GM23248 (cell line): ENCODE data around the gene MPPED1. TPM values are rescaled to one million over a fixed set of nuclear protein-coding genes. Genes with fewer than 3 reads are reported as not detected.

Source experiments
- DNase-seq: peaks from one replicate; pipeline ENCODE4 v3.0.0-alpha.2; 2015
- H2AFZ ChIP-seq: fragments of 200-600 bp; sonication (generic); 2 replicates; pipeline ENCODE4 v1.6.1; 2016; ENCODE audit warnings: antibody characterized with exemption
- H3F3A ChIP-seq: fragments of 200-600 bp; sonication (generic); 2 replicates; pipeline ENCODE4 v1.6.1; 2016; ENCODE audit warnings: mild to moderate bottlenecking, antibody characterized with exemption, mixed run types; ENCODE audit not compliant: insufficient read depth
- H3K27ac ChIP-seq: fragments of 200-600 bp; sonication (generic); 2 replicates; pipeline ENCODE4 v1.5.1; 2016; ENCODE audit warnings: mild to moderate bottlenecking
- H3K27me3 ChIP-seq: fragments of 200-600 bp; sonication (generic); replicated peaks from 2 replicates; pipeline ENCODE4 v1.6.1; 2016; ENCODE audit warnings: mild to moderate bottlenecking; ENCODE audit not compliant: insufficient read depth
- H3K36me3 ChIP-seq: fragments of 200-600 bp; sonication (generic); 2 replicates; pipeline ENCODE4 v1.6.1; 2016; ENCODE audit warnings: low read depth, mild to moderate bottlenecking
- H3K4me1 ChIP-seq: fragments of 200-600 bp; sonication (generic); 2 replicates; pipeline ENCODE4 v1.6.1; 2016; ENCODE audit warnings: mild to moderate bottlenecking; ENCODE audit not compliant: insufficient read depth
- H3K4me2 ChIP-seq: fragments of 200-600 bp; sonication (generic); one replicate; pipeline ENCODE4 v1.6.1; 2016; ENCODE audit warnings: mild to moderate bottlenecking; ENCODE audit not compliant: unreplicated experiment
- H3K4me3 ChIP-seq: fragments of 200-600 bp; sonication (generic); 2 replicates; pipeline ENCODE4 v1.5.1; 2016; ENCODE audit warnings: mild to moderate bottlenecking
- H3K79me2 ChIP-seq: fragments of 200-600 bp; sonication (generic); 2 replicates; pipeline ENCODE4 v1.6.1; 2016; ENCODE audit warnings: mild to moderate bottlenecking; ENCODE audit not compliant: insufficient read depth
- H3K9ac ChIP-seq: fragments of 200-600 bp; sonication (generic); 2 replicates; pipeline ENCODE4 v1.6.1; 2016; ENCODE audit warnings: mild to moderate bottlenecking
- H3K9me2 ChIP-seq: fragments of 200-600 bp; sonication (generic); 2 replicates; pipeline ENCODE4 v1.6.1; 2016; ENCODE audit warnings: mixed run types, mild to moderate bottlenecking, moderate library complexity; ENCODE audit not compliant: insufficient read depth
- H3K9me3 ChIP-seq: fragments of 200-600 bp; sonication (generic); one replicate; pipeline ENCODE4 v1.6.1; 2017; ENCODE audit warnings: low read depth
- H4K20me1 ChIP-seq: fragments of 200-600 bp; sonication (generic); 2 replicates; pipeline ENCODE4 v1.6.0; 2016; ENCODE audit not compliant: insufficient read depth
- EZH2 ChIP-seq: fragments of 200-600 bp; sonication (generic); IDR thresholded peaks from 2 replicates; pipeline ENCODE4 v1.6.1; 2018; ENCODE audit warnings: antibody characterized with exemption, mild to moderate bottlenecking; ENCODE audit not compliant: insufficient read depth, poor library complexity, severe bottlenecking
- EZH2phosphoT487 ChIP-seq: fragments of 200-600 bp; sonication (generic); IDR thresholded peaks from 2 replicates; pipeline ENCODE4 v1.6.1; 2018; ENCODE audit warnings: antibody characterized with exemption, moderate library complexity, mild to moderate bottlenecking, low read depth; ENCODE audit not compliant: insufficient read depth
- WGBS, 2 experiments: methylation state at CpG; one replicate each; pipeline ENCODE4 v1.1.6; 2015 to 2017; ENCODE audit warnings: low lambda C conversion rate in 2 of 2, low coverage in 1 of 2; ENCODE audit errors: missing lambda C conversion rate in 2 of 2; 5-methylcytosine and 5-hydroxymethylcytosine counted together
- in situ Hi-C: fragments of 300-500 bp; cut with MboI; formaldehyde crosslinking; loops from 2 replicates; pipeline ENCODE4 v1.15.0; 2020
- polyA plus RNA-seq: library from polyadenylated mRNA; unstranded; fragments of >200 nt; fragmentation: Nextera tagmentation; extraction: Ambion mirVana; gene quantifications from 2 replicates; pipeline ENCODE4 v1.2.1, GENCODE V29; 2016
- total RNA-seq: library from RNA; depleted of rRNA; stranded (reverse); fragments of >200 nt; shearing (Covaris generic); gene quantifications from 2 replicates; pipeline ENCODE4 v1.2.3, GENCODE V29; 2014

The MPPED1 gene
- total and polyA plus RNA-seq, 2 experiments from 2014 or later: not detected

- in situ Hi-C loops: no loop called here
- Histone ChIP-seq H3K9me2 (no peaks in the 10 kb centered on the region), H3K4me3 (no peak overlapping the region), H3K9me3 (no peaks in the 10 kb centered on the region), H3K79me2 (no peaks in the 10 kb centered on the region), H2AFZ (no peak overlapping the region), H3K4me1 (no peaks in the 10 kb centered on the region), H3K36me3 (no peaks in the 10 kb centered on the region), H3F3A (no peaks in the 10 kb centered on the region), H4K20me1 (no peaks in the 10 kb centered on the region), H3K27me3 (no peaks in the 10 kb centered on the region), H3K9ac (no peak overlapping the region), H3K4me2 (no peak overlapping the region), H3K27ac (no peak overlapping the region)
- 58 to 61% methylated on average over 6 of the region's 6 CpGs for WGBS, 2 experiments
- no peak for TF ChIP-seq EZH2
- no peak for TF ChIP-seq EZH2phosphoT487
- DNase-seq: no peak
These were observed 138.9 kb downstream of the MPPED1 start for GRCh38 chr22:43550672-43551071.

GRCh38 chr22:43553451-43554258, 141.8 kb downstream of the MPPED1 start:
- Histone ChIP-seq H3K27ac (no peak overlapping the region), H3K27me3 (no peaks in the 10 kb centered on the region), H3K4me1 (no peaks in the 10 kb centered on the region), H3K4me2 (no peak overlapping the region), H3F3A (no peaks in the 10 kb centered on the region), H2AFZ (no peak overlapping the region), H3K9ac (no peak overlapping the region), H3K36me3 (no peaks in the 10 kb centered on the region), H3K4me3 (no peak overlapping the region), H3K9me2 (no peaks in the 10 kb centered on the region), H4K20me1 (no peaks in the 10 kb centered on the region), H3K79me2 (no peaks in the 10 kb centered on the region), H3K9me3 (no peaks in the 10 kb centered on the region)
- 39 to 54% methylated on average over 14 to 16 of the region's 16 CpGs for WGBS, 2 experiments
- in situ Hi-C loops: no loop called here
- no peak for TF ChIP-seq EZH2
- TF ChIP-seq EZH2phosphoT487: no peak
- no peak for DNase-seq

GRCh38 chr22:43554259-43554636, 142.4 kb downstream of the MPPED1 start:
- no peak overlapping the region for H3K4me2 ChIP-seq
- H3K79me2 ChIP-seq: no peaks in the 10 kb centered on the region
- H3K27me3 ChIP-seq: no peaks in the 10 kb centered on the region
- H3K4me3 ChIP-seq: no peak overlapping the region
- no peaks in the 10 kb centered on the region for H4K20me1 ChIP-seq
- H3F3A ChIP-seq: no peaks in the 10 kb centered on the region
- in situ Hi-C loops: no loop called here
- no peaks in the 10 kb centered on the region for H3K4me1 ChIP-seq
- DNase-seq: no peak
- H3K27ac ChIP-seq: no peak overlapping the region
- no peak overlapping the region for H3K9ac ChIP-seq
- no peaks in the 10 kb centered on the region for H3K36me3 ChIP-seq
- H2AFZ ChIP-seq: no peak overlapping the region
- TF ChIP-seq EZH2 (no peak), EZH2phosphoT487 (no peak)
- H3K9me3 ChIP-seq: no peaks in the 10 kb centered on the region
- H3K9me2 ChIP-seq: no peaks in the 10 kb centered on the region
- WGBS, 2 experiments: 48 to 54% methylated on average over 6 of the region's 6 CpGs

DNA sequence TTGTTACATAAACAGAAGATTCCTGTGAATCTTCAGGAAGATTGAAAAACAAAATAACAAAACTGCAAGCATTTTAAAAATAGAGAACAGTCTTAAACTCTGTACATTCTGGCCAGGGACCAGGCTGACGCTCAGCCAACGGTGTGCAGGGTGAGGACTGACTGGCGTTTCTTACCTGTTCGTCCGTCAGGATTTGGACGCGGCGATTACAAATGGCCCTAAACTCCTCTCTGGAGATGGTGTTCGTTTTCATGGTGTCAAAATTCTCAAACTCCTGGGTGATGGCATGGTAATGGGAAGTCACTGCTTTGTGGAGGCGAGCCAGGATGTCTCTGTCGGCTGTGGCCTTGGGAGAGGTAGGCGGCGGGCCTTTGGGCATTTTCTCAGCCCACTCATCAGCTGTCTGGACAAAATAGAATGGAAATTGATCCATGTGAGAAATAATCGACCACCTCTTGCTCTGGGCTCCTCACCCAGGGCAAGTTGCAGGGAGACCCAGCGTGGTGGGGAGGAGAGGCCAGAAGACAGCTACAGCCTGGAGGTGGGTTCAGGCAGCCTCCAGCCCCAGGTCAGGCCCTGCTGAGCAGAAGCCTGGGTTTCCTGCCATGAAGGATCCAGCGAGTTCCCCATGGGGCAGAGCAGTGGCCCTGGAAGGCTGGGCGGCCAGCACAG, 143.0 kb downstream of the MPPED1 start:
- H3K4me2 ChIP-seq: no peak overlapping the region
- WGBS, 2 experiments: 59 to 64% methylated on average over 17 of the region's 17 CpGs
- no peak overlapping the region for H3K27ac ChIP-seq
- H3K27me3 ChIP-seq: no peaks in the 10 kb centered on the region
- H3K79me2 ChIP-seq: no peaks in the 10 kb centered on the region
- H3F3A ChIP-seq: no peaks in the 10 kb centered on the region
- H3K36me3 ChIP-seq: no peaks in the 10 kb centered on the region
- H2AFZ ChIP-seq: no peak overlapping the region
- in situ Hi-C loops: no loop called here
- H3K4me3 ChIP-seq: no peak overlapping the region
- DNase-seq: no peak
- TF ChIP-seq EZH2phosphoT487: no peak
- no peaks in the 10 kb centered on the region for H3K9me2 ChIP-seq
- H3K4me1 ChIP-seq: no peaks in the 10 kb centered on the region
- H3K9me3 ChIP-seq: no peaks in the 10 kb centered on the region
- no peak overlapping the region for H3K9ac ChIP-seq
- H4K20me1 ChIP-seq: no peaks in the 10 kb centered on the region
